Neural cell (in vitro differentiated cells): Measurements from ENCODE around the gene RAB11FIP4. TPM values are rescaled to one million over a fixed set of nuclear protein-coding genes. Genes with fewer than 3 reads are reported as not detected.

Experiments used
- H2AFZ ChIP-seq: fragments of 200-600, 300-800 bp; sonication (generic), shearing (Covaris generic); 2 replicates; pipeline ENCODE4 v1.6.0; 2014; ENCODE audit warnings: low read depth, mild to moderate bottlenecking, antibody characterized with exemption, low read length, moderate library complexity
- H3F3A ChIP-seq: fragments of 200-600 bp; shearing (Covaris generic); 2 replicates; pipeline ENCODE4 v1.6.1; 2016; ENCODE audit warnings: mild to moderate bottlenecking, moderate library complexity, mixed read lengths, antibody characterized with exemption, low read length; ENCODE audit not compliant: insufficient read depth, poor library complexity, severe bottlenecking
- H3K27ac ChIP-seq: fragments of 200-600, 300-800 bp; sonication (generic), shearing (Covaris generic); 2 replicates; pipeline ENCODE4 v1.5.1; 2014; ENCODE audit warnings: mild to moderate bottlenecking, low read length, moderate library complexity
- H3K27me3 ChIP-seq: fragments of 300-800, 200-600 bp; sonication (generic), shearing (Covaris generic); 2 replicates; pipeline ENCODE4 v1.6.0; 2014; ENCODE audit warnings: mild to moderate bottlenecking, low read depth, low read length, moderate library complexity; ENCODE audit not compliant: insufficient read depth
- H3K36me3 ChIP-seq: fragments of 300-800, 200-600 bp; sonication (generic), shearing (Covaris generic); 2 replicates; pipeline ENCODE4 v1.5.1; 2014; ENCODE audit warnings: mild to moderate bottlenecking, antibody characterized with exemption, low read length, moderate library complexity; ENCODE audit not compliant: insufficient read depth
- H3K4me2 ChIP-seq: fragments of 300-800, 200-600 bp; sonication (generic), shearing (Covaris generic); 2 replicates; pipeline ENCODE4 v1.6.0; 2014; ENCODE audit warnings: mild to moderate bottlenecking, low read length
- H3K4me3 ChIP-seq: fragments of 300-800, 200-600 bp; sonication (generic), shearing (Covaris generic); 2 replicates; pipeline ENCODE4 v1.5.1; 2014; ENCODE audit warnings: mild to moderate bottlenecking, low read length, moderate library complexity
- H3K79me2 ChIP-seq: fragments of 200-600 bp; shearing (Covaris generic); replicated peaks from 2 replicates; pipeline ENCODE4 v1.6.0; 2014; ENCODE audit warnings: mild to moderate bottlenecking, low read length, moderate library complexity; ENCODE audit not compliant: insufficient read depth
- H3K9ac ChIP-seq: fragments of 300-800, 200-600 bp; sonication (generic), shearing (Covaris generic); 2 replicates; pipeline ENCODE4 v1.6.1; 2016; ENCODE audit warnings: mild to moderate bottlenecking, low read length, mixed read lengths
- H3K9me2 ChIP-seq: fragments of 200-600 bp; shearing (Covaris generic); 2 replicates; pipeline ENCODE4 v1.6.1; 2016; ENCODE audit warnings: mild to moderate bottlenecking, low read length, mixed read lengths; ENCODE audit not compliant: insufficient read depth
- H3K9me3 ChIP-seq: fragments of 200-600, 300-800 bp; sonication (generic), shearing (Covaris generic); 2 replicates; pipeline ENCODE4 v1.6.1; 2016; ENCODE audit warnings: mild to moderate bottlenecking, mixed run types, low read length, moderate library complexity, mixed read lengths
- H4K20me1 ChIP-seq: fragments of 200-600 bp; shearing (Covaris generic); 2 replicates; pipeline ENCODE4 v1.6.1; 2016; ENCODE audit warnings: mild to moderate bottlenecking, mixed run types; ENCODE audit not compliant: insufficient read depth
- CTCF ChIP-seq: fragments of 450-650 bp; IDR thresholded peaks from 2 replicates; pipeline ENCODE4 v1.5.1; 2014; ENCODE audit warnings: antibody characterized with exemption, mild to moderate bottlenecking, moderate library complexity; ENCODE audit not compliant: poor library complexity, severe bottlenecking
- EP300 ChIP-seq: fragments of 450-650 bp; conservative IDR thresholded peaks from 2 replicates; pipeline ENCODE4 v1.6.1; 2014; ENCODE audit warnings: antibody characterized with exemption, mild to moderate bottlenecking, moderate library complexity; ENCODE audit not compliant: poor library complexity, severe bottlenecking
- EZH2 ChIP-seq: fragments of 200-600, 300-800 bp; shearing (Covaris generic), sonication (generic); IDR thresholded peaks from 2 replicates; pipeline ENCODE4 v1.6.1; 2014; ENCODE audit warnings: antibody characterized with exemption, low read length, borderline replicate concordance, mild to moderate bottlenecking; ENCODE audit not compliant: insufficient read depth, poor library complexity, severe bottlenecking
- MXI1 ChIP-seq: fragments of 450-650 bp; conservative IDR thresholded peaks from 2 replicates; pipeline ENCODE4 v1.6.1; 2014; ENCODE audit warnings: antibody characterized with exemption, mild to moderate bottlenecking; ENCODE audit not compliant: poor library complexity, severe bottlenecking
- POLR2AphosphoS5 ChIP-seq: IDR thresholded peaks from 2 replicates; pipeline ENCODE4 v1.6.1; 2012
- REST ChIP-seq: IDR thresholded peaks from 2 replicates; pipeline ENCODE4 v1.6.1; 2012; ENCODE audit warnings: borderline replicate concordance
- SMC3 ChIP-seq: fragments of 450-650 bp; conservative IDR thresholded peaks from 2 replicates; pipeline ENCODE4 v1.6.1; 2014; ENCODE audit warnings: antibody characterized with exemption, mild to moderate bottlenecking, moderate library complexity; ENCODE audit not compliant: poor library complexity
- TAF1 ChIP-seq: IDR thresholded peaks from 2 replicates; pipeline ENCODE4 v1.6.1; 2012; ENCODE audit warnings: low read depth
- polyA plus RNA-seq: library from polyadenylated mRNA; depleted of rRNA; stranded (reverse); fragments of >200 nt; gene quantifications from 2 replicates; pipeline ENCODE4 v1.2.3, GENCODE V29; 2014

RAB11FIP4 gene
- polyA plus RNA-seq, 1 donor from 2014 or later: 14.4 TPM

- Histone ChIP-seq H3K36me3 (no peaks in the 10 kb centered on the region), H3K9ac (no peak overlapping the region), H3K9me2 (no peaks in the 10 kb centered on the region), H3K4me2 (no peak overlapping the region), H4K20me1 (no peaks in the 10 kb centered on the region), H3K9me3 (no peaks in the 10 kb centered on the region), H3K79me2 (no peaks in the 10 kb centered on the region), H3K27ac (no peak overlapping the region), H3K4me3 (no peak overlapping the region), H2AFZ (no peak overlapping the region), H3F3A (no peaks in the 10 kb centered on the region), H3K27me3 (no peaks in the 10 kb centered on the region)
- TF ChIP-seq POLR2AphosphoS5: no peak
- TF ChIP-seq SMC3: no peak
- no peak for TF ChIP-seq TAF1
- no peak for TF ChIP-seq MXI1
- TF ChIP-seq CTCF: no peak
- TF ChIP-seq EP300: no peak
These were observed 88.6 kb downstream of the RAB11FIP4 start for GRCh38 chr17:31480067-31480466.

GRCh38 chr17:31480904-31481782 is 89.7 kb downstream of the RAB11FIP4 start:
- Histone ChIP-seq H3K9me3 (no peaks in the 10 kb centered on the region), H3K4me3 (no peak overlapping the region), H3K4me2 (no peak overlapping the region), H3K9me2 (no peaks in the 10 kb centered on the region), H3K9ac (no peak overlapping the region), H3K36me3 (no peaks in the 10 kb centered on the region), H3K27ac (no peak overlapping the region), H3K79me2 (no peaks in the 10 kb centered on the region), H2AFZ (no peak overlapping the region), H4K20me1 (no peaks in the 10 kb centered on the region), H3K27me3 (no peaks in the 10 kb centered on the region), H3F3A (no peaks in the 10 kb centered on the region)
- TF ChIP-seq MXI1 (no peak), EP300 (no peak), SMC3 (no peak), TAF1 (no peak), EZH2 (no peak), CTCF (no peak), POLR2AphosphoS5 (no peak)

- no peak overlapping the region for H3K27ac ChIP-seq
These were observed 90.3 kb downstream of the RAB11FIP4 start for GRCh38 chr17:31481783-31482081.

More at GRCh38 chr17:31481783-31482081, 90.3 kb downstream of the RAB11FIP4 start:
- Histone ChIP-seq H3F3A (no peaks in the 10 kb centered on the region), H3K4me3 (no peak overlapping the region), H2AFZ (no peak overlapping the region), H3K4me2 (no peak overlapping the region), H3K79me2 (no peaks in the 10 kb centered on the region), H3K9ac (no peak overlapping the region), H4K20me1 (no peaks in the 10 kb centered on the region), H3K9me3 (no peaks in the 10 kb centered on the region), H3K27me3 (no peaks in the 10 kb centered on the region), H3K36me3 (no peaks in the 10 kb centered on the region), H3K9me2 (no peaks in the 10 kb centered on the region)
- no peak for TF ChIP-seq REST
